ENCODE data around the gene KRT73.

The KRT73 gene

DNA sequence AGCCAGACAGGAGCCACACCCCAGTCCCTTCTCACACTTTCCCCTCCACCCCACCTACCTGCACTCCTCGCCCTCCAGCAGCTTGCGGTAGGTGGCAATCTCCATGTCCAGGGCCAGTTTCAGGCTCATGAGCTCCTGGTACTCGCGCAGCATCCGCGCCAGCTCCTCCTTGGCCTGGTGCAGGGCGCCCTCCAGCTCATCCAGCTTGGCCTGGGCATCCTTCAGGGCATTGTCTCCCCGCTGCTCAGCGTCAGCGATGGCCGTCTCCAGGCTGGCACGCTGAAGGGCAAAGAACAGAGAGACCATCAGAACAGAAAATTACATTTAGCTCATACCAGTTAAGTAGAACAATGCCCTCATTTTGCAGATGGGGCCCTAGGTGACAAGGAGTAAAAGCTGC is 50.2 kb downstream of the KRT73 start:
- Histone ChIP-seq H3K9ac (no peak overlapping the region), H3K79me2 (ENCODE audit: insufficient read depth, low read depth) (no peaks in the 10 kb centered on the region), H3K4me1 (ENCODE audit: low read depth, poor library complexity, severe bottlenecking) (no peaks in the 10 kb centered on the region), H3K27ac (no peak overlapping the region), H3K36me3 (ENCODE audit: insufficient read depth) (no peaks in the 10 kb centered on the region), H3K4me2 (no peak overlapping the region), H3K4me3 (IDR thresholded peaks at IDR 0.05; ENCODE audit: insufficient read depth, low read depth, low read length) (no peak overlapping the region), H4K20me1 (ENCODE audit: insufficient read depth) (no peaks in the 10 kb centered on the region), H2AFZ (ENCODE audit: low read depth) (no peak overlapping the region), H3K27me3 (ENCODE audit: insufficient read depth, low read depth) (peaks cover 48% of the 10 kb centered on the region)
- TF ChIP-seq, protein P1, sequence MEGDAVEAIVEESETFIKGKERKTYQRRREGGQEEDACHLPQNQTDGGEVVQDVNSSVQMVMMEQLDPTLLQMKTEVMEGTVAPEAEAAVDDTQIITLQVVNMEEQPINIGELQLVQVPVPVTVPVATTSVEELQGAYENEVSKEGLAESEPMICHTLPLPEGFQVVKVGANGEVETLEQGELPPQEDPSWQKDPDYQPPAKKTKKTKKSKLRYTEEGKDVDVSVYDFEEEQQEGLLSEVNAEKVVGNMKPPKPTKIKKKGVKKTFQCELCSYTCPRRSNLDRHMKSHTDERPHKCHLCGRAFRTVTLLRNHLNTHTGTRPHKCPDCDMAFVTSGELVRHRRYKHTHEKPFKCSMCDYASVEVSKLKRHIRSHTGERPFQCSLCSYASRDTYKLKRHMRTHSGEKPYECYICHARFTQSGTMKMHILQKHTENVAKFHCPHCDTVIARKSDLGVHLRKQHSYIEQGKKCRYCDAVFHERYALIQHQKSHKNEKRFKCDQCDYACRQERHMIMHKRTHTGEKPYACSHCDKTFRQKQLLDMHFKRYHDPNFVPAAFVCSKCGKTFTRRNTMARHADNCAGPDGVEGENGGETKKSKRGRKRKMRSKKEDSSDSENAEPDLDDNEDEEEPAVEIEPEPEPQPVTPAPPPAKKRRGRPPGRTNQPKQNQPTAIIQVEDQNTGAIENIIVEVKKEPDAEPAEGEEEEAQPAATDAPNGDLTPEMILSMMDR (conservative IDR thresholded peaks at IDR 0.05; ENCODE audit: low read depth, low read length), result no peak

GRCh38 chr12:52566847-52567291 is 51.5 kb downstream of the KRT73 start:
- TF ChIP-seq, protein P1 (conservative IDR thresholded peaks at IDR 0.05; ENCODE audit: low read depth, low read length), result no peak
- H3K27ac ChIP-seq, result no peak overlapping the region
- H3K27me3 ChIP-seq (ENCODE audit: insufficient read depth, low read depth), result peaks cover 37% of the 10 kb centered on the region
- H3K9ac ChIP-seq, result no peak overlapping the region
- H3K36me3 ChIP-seq (ENCODE audit: insufficient read depth), result no peaks in the 10 kb centered on the region
- H3K79me2 ChIP-seq (ENCODE audit: insufficient read depth, low read depth), result no peaks in the 10 kb centered on the region
- no peak overlapping the region for H3K4me2 ChIP-seq
- no peaks in the 10 kb centered on the region for H4K20me1 ChIP-seq (ENCODE audit: insufficient read depth)
- no peak overlapping the region for H3K4me3 ChIP-seq (IDR thresholded peaks at IDR 0.05; ENCODE audit: insufficient read depth, low read depth, low read length)
- no peak overlapping the region for H2AFZ ChIP-seq (ENCODE audit: low read depth)
- H3K4me1 ChIP-seq (ENCODE audit: low read depth, poor library complexity, severe bottlenecking), result no peaks in the 10 kb centered on the region

GRCh38 chr12:52564582-52564981 is 53.8 kb downstream of the KRT73 start:
- TF ChIP-seq, protein P1 (conservative IDR thresholded peaks at IDR 0.05; ENCODE audit: low read depth, low read length), result no peak

DNA sequence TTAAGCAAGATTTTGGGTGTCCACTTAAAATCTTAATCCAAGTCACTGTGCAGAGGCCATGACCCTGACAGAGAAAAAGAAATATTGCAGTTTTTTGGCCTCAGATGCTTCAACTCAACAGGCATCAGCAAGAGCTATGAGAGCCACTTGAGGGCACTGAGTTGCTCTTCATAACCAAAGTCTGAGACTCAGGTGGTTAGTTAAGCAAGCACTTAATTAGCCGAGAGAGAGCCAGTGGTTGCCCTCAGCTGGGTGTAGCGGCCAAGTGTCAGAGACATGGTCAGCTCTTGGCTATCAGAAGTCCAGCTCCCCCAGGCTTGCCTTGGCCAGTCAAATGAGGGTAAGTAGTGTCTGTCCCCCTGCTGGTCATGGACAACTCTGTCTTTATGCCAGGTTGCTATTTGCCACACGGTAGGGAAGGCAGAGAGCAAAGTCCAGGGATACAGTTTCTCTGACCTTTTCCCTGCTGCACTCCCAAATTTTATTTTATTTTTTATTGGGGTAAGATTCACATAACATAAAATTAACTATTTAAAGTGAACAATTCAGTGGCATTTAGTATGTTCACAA is 56.4 kb downstream of the KRT73 start:
- Histone ChIP-seq H3K27ac (no peak overlapping the region), H4K20me1 (ENCODE audit: insufficient read depth) (no peaks in the 10 kb centered on the region), H3K4me3 (IDR thresholded peaks at IDR 0.05; ENCODE audit: insufficient read depth, low read depth, low read length) (no peak overlapping the region), H3K79me2 (ENCODE audit: insufficient read depth, low read depth) (no peaks in the 10 kb centered on the region), H3K36me3 (ENCODE audit: insufficient read depth) (no peaks in the 10 kb centered on the region), H2AFZ (ENCODE audit: low read depth) (no peak overlapping the region), H3K9ac (no peak overlapping the region), H3K27me3 (ENCODE audit: insufficient read depth, low read depth) (peaks cover 19% of the 10 kb centered on the region; the same call in 1 of the 2 replicates), H3K4me2 (no peak overlapping the region), H3K4me1 (ENCODE audit: low read depth, poor library complexity, severe bottlenecking) (no peaks in the 10 kb centered on the region)
- TF ChIP-seq, protein P1 (conservative IDR thresholded peaks at IDR 0.05; ENCODE audit: low read depth, low read length), result peak; percentile 32; the same call in 1 of the 2 replicates

More at GRCh38 chr12:52564582-52564981, 53.8 kb downstream of the KRT73 start:
- Histone ChIP-seq H3K9ac (no peak overlapping the region), H4K20me1 (ENCODE audit: insufficient read depth) (no peaks in the 10 kb centered on the region), H3K36me3 (ENCODE audit: insufficient read depth) (no peaks in the 10 kb centered on the region), H3K4me2 (no peak overlapping the region), H3K4me3 (IDR thresholded peaks at IDR 0.05; ENCODE audit: insufficient read depth, low read depth, low read length) (no peak overlapping the region), H3K4me1 (ENCODE audit: low read depth, poor library complexity, severe bottlenecking) (no peaks in the 10 kb centered on the region), H2AFZ (ENCODE audit: low read depth) (no peak overlapping the region), H3K27me3 (ENCODE audit: insufficient read depth, low read depth) (peaks cover 15% of the 10 kb centered on the region; the same call in 1 of the 2 replicates), H3K27ac (no peak overlapping the region), H3K79me2 (ENCODE audit: insufficient read depth, low read depth) (no peaks in the 10 kb centered on the region)

All from KMS-11 (cell line).